A204.1 (cell line): ENCODE results near the gene FGB.
"Not testable (repeated sequence)": the region's sequence is repeated elsewhere in the genome, so short reads cannot be mapped to it uniquely, and the experiment has no call there.

Experiments
- FAIRE-seq: peaks from 2 replicates; lab custom pipeline; 2012; peaks lifted over from hg19 to GRCh38; lab: Jason Lieb, UNC

Gene FGB

GRCh38 chr4:154566639-154567204 is 3.9 kb downstream of the FGB start:
- no peak for FAIRE-seq

DNA sequence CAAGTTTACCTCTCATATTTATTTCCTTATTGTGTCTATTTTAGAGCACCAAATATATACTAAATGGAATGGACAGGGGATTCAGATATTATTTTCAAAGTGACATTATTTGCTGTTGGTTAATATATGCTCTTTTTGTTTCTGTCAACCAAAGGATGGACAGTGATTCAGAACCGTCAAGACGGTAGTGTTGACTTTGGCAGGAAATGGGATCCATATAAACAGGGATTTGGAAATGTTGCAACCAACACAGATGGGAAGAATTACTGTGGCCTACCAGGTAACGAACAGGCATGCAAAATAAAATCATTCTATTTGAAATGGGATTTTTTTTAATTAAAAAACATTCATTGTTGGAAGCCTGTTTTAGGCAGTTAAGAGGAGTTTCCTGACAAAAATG is 6.2 kb downstream of the FGB start:
- FAIRE-seq: no peak

GRCh38 chr4:154569584-154569983 is 6.8 kb downstream of the FGB start:
- no peak for FAIRE-seq

DNA sequence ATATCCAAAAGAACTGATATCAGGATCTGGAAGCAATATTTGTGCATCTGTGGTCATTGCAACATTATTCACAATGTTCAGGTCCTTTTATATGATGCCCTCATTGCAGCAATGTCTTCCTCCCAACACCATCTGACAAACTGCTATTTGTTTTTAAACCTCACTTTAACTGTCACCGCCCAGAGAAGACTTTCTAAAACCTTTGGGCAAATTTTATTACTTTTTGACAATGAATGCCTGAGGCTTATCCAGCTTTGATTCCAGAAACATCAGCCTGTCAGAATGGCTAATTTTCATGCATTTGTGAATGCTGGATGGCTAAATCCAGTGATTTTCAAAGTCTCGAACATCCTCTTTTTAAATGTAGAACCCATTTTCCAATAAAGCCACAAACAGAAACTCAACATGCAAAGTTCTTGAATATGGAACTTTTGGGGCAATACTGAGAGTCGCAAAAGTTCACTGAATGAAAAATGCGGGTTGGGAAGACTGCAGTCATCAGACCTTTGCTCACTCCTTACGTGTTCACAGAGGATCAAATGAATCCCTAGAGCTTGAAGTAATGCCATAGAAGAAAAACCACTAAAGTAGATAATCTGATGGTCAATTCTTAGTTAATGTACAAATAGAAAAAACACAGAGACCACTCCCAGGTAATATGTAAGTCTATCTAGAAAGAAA is 10.5 kb downstream of the FGB start:
- no peak for FAIRE-seq

- no peak for FAIRE-seq
Measured at GRCh38 chr4:154574311-154574710, 11.5 kb downstream of the FGB start.

- no peak for FAIRE-seq
Measured at GRCh38 chr4:154577324-154577723, 14.5 kb downstream of the FGB start.

- no peak for FAIRE-seq
Measured at GRCh38 chr4:154578919-154579318, 16.1 kb downstream of the FGB start.

DNA sequence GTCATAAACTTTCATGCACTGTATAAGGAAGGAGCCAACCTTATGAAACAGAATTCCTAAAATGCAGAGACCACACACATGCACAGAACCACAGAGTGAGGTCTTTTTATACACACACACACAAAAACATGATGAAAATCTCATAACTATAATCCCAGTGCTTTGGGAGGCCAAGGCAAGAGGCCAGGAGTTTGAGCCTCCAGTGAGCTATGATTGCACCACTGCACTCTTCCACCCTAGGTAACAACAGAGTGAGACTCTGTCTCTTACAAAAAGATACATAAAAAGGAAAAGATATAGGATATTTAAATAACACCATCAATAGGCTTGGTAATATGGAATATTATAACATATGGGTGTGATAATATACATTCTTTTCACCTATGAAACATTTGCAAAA is 17.1 kb downstream of the FGB start:
- no peak for FAIRE-seq

- no peak for FAIRE-seq
Measured at GRCh38 chr4:154582723-154583122, 19.9 kb downstream of the FGB start.

DNA sequence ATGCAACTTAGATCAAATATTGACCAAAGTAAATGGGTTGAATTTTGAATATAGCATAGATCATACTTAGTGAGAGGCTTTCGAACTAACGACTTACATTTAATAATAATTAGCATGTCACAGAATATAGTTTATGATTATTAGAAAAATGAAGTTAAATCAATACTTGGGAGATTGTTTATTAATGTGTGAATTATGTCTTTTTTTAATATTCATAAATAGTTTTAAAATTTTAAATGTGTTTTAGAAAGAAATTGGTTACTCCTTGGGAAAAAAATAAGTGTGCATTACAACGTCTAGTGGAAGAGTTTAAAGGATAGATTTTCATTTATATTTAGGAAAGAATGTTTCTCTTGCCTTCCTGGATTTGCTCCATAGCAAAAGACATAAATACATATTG is 20.4 kb downstream of the FGB start:
- FAIRE-seq: peak; percentile 86

GRCh38 chr4:154583677-154584076 is 20.9 kb downstream of the FGB start:
- no peak for FAIRE-seq

- no peak for FAIRE-seq
Measured at GRCh38 chr4:154584259-154584658, 21.4 kb downstream of the FGB start.

- no peak for FAIRE-seq
Measured at GRCh38 chr4:154585369-154586018, 22.7 kb downstream of the FGB start.

DNA sequence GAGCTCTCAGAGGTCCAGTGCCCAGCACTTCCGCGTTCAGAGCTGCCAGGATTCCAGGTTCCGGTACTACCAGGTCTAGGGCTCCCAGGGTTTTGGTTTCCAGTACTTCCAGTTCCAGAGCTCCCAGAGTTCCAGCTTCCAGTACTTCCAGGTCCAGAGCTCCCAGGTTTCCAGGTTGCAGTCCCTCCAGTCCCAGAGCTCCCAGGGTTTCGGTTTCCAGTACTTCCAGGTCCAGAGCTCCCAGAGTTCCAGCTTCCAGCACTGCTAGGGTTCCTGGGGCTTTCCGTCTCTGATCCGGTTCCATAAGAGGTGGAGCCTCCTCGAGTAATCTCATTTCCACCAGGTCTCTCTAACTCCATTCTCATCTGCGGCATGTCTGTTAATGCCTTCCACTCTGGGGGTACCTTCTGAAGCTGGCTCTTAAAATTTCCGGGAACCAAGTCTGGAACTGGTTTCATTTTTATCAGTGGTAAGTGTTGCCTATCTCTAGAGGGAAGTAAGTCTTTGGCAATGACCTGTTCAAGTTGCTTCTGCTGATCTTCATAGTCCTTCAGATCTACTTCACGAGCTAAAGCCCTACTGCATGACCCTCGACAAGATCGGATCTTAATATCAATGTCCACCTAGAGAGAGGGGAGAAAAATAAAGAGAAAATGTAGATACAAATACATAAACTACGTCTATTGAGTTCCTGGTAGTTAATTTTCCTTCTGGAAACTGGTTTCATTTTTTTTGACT is 23.7 kb downstream of the FGB start:
- FAIRE-seq: no peak

- FAIRE-seq: no peak
Measured at GRCh38 chr4:154588198-154588597, 25.4 kb downstream of the FGB start.

GRCh38 chr4:154589296-154590197 is 26.7 kb downstream of the FGB start:
- no peak for FAIRE-seq

GRCh38 chr4:154590329-154591006 is 27.7 kb downstream of the FGB start, which contains the start of gene FGA:
Gene FGA (minus strand): TSS chr4:154590742. CDS start chr4:154590687, 55 bp downstream.
- no peak for FAIRE-seq

DNA sequence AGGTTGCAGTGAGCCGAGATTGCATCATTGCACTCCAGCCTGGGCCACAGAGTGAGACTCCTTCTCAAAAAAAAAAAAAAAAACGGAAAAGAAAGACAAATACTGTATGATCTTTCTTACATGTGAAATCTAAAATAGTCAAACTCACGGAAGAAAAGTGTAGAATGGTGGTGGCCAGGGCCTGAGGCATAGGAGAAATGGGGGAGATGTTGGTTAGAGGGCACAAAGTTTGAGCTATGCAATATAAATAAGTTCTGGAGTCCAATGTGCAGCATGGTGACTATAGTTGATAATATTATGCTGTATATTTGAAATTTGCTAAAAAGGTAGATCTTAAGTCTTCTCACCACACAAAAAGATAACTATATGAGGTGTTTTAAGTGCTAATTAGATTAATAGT is 29.1 kb downstream of the FGB start:
- FAIRE-seq: no peak

GRCh38 chr4:154593868-154594267 is 31.1 kb downstream of the FGB start:
- no peak for FAIRE-seq

DNA sequence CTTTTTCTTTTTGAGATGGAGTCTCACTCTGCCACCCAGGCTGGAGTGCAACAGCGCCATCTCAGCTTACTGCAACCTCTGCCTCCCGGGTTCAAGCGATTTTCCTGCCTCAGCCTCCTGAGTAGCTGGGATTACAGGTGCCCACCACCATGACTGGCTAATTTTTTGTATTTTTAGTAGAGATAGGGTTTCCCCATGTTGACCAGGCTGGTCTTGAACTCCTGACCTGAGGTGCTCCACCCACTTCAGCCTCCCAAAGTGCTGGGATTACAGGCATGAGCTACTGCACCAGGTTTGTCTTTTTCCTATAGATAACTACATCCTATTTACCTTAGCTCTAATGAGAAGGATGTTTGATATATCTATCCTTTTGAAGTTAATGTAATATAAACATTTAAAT is 31.5 kb downstream of the FGB start:
- not testable (repeated sequence) for FAIRE-seq

GRCh38 chr4:154595807-154596206 is 33.0 kb downstream of the FGB start:
- FAIRE-seq: no peak
